GM21390 (cell line): ENCODE measurements around the gene INPP5A.
"Not testable (repeated sequence)": the region's sequence is repeated elsewhere in the genome, so short reads cannot be mapped to it uniquely, and the experiment has no call there.

Experiments used
- ATAC-seq: cut with Tn5 transposase; IDR thresholded peaks from one replicate; pipeline ENCODE4 v1.9.1; 2021; ENCODE audit not compliant: unreplicated experiment

Gene INPP5A

GRCh38 chr10:132667342-132668047, 129.9 kb downstream of the INPP5A start:
- no peak for ATAC-seq

GRCh38 chr10:132668048-132668394, 130.4 kb downstream of the INPP5A start:
- no peak for ATAC-seq

GRCh38 chr10:132669208-132669861, 131.7 kb downstream of the INPP5A start:
- ATAC-seq, result no peak

GRCh38 chr10:132670546-132671227, 133.1 kb downstream of the INPP5A start:
- ATAC-seq, result no peak

- no peak for ATAC-seq
Measured at GRCh38 chr10:132671228-132672154, 133.9 kb downstream of the INPP5A start.

GRCh38 chr10:132673746-132674145, 136.2 kb downstream of the INPP5A start:
- not testable (repeated sequence) for ATAC-seq

- ATAC-seq, result no peak
Measured at GRCh38 chr10:132674311-132674710, 136.7 kb downstream of the INPP5A start.

GRCh38 chr10:132675031-132675740, 137.6 kb downstream of the INPP5A start:
- no peak for ATAC-seq

- no peak for ATAC-seq
Measured at GRCh38 chr10:132676193-132676891, 138.8 kb downstream of the INPP5A start.

- no peak for ATAC-seq
Measured at GRCh38 chr10:132677096-132677472, 139.5 kb downstream of the INPP5A start.

- no peak for ATAC-seq
Measured at GRCh38 chr10:132677473-132678227, 140.1 kb downstream of the INPP5A start.

GRCh38 chr10:132678436-132679216, 141.0 kb downstream of the INPP5A start:
- ATAC-seq, result no peak

GRCh38 chr10:132679217-132679595, 141.6 kb downstream of the INPP5A start:
- no peak for ATAC-seq

GRCh38 chr10:132679640-132680039, 142.1 kb downstream of the INPP5A start:
- ATAC-seq, result no peak

- ATAC-seq, result not testable (repeated sequence)
Measured at GRCh38 chr10:132680741-132681140, 143.2 kb downstream of the INPP5A start.

GRCh38 chr10:132681858-132682755, 144.5 kb downstream of the INPP5A start:
- no peak for ATAC-seq

- no peak for ATAC-seq
Measured at GRCh38 chr10:132684164-132684891, 146.7 kb downstream of the INPP5A start.
